ENCODE results near the gene IDH3B.

IDH3B gene

GRCh38 chr20:2619337-2619736, 44.7 kb downstream of the IDH3B start:
- TF ChIP-seq CTCF (IDR thresholded peaks at IDR 0.05; ENCODE audit: low read depth, low read length, missing control alignments) = no peak
- in situ Hi-C loops (cut with HindIII; ENCODE audit: low sequenced_read_pairs) = no loop called here
- no peak for DNase-seq (ENCODE audit: low read depth)
- no peak overlapping the region for H3K4me3 ChIP-seq (ENCODE audit: low read depth, low read length)

- no peak for DNase-seq (ENCODE audit: low read depth)
- in situ Hi-C loops (cut with HindIII; ENCODE audit: low sequenced_read_pairs) = no loop called here
- no peak overlapping the region for H3K4me3 ChIP-seq (ENCODE audit: low read depth, low read length)
- TF ChIP-seq CTCF (IDR thresholded peaks at IDR 0.05; ENCODE audit: low read depth, low read length, missing control alignments) = no peak
These were observed 45.2 kb downstream of the IDH3B start for GRCh38 chr20:2618815-2619214.

GRCh38 chr20:2617099-2617714, 46.8 kb downstream of the IDH3B start:
- in situ Hi-C loops (cut with HindIII; ENCODE audit: low sequenced_read_pairs) = no loop called here
- TF ChIP-seq CTCF (IDR thresholded peaks at IDR 0.05; ENCODE audit: low read depth, low read length, missing control alignments) = no peak
- no peak overlapping the region for H3K4me3 ChIP-seq (ENCODE audit: low read depth, low read length)
- no peak for DNase-seq (ENCODE audit: low read depth)

- TF ChIP-seq CTCF (IDR thresholded peaks at IDR 0.05; ENCODE audit: low read depth, low read length, missing control alignments) = no peak
- in situ Hi-C loops (cut with HindIII; ENCODE audit: low sequenced_read_pairs) = no loop called here
- no peak overlapping the region for H3K4me3 ChIP-seq (ENCODE audit: low read depth, low read length)
- peak; percentile 11 for DNase-seq (ENCODE audit: low read depth)
These were observed 47.4 kb downstream of the IDH3B start for GRCh38 chr20:2616634-2617033.

GRCh38 chr20:2612073-2612472, 51.9 kb downstream of the IDH3B start:
- H3K4me3 ChIP-seq (ENCODE audit: low read depth, low read length) = no peak overlapping the region
- no peak for TF ChIP-seq CTCF (IDR thresholded peaks at IDR 0.05; ENCODE audit: low read depth, low read length, missing control alignments)
- in situ Hi-C loops (cut with HindIII; ENCODE audit: low sequenced_read_pairs) = no loop called here

GRCh38 chr20:2610941-2611720, 52.9 kb downstream of the IDH3B start:
- no peak overlapping the region for H3K4me3 ChIP-seq (ENCODE audit: low read depth, low read length)
- DNase-seq (ENCODE audit: low read depth) = no peak
- in situ Hi-C loops (cut with HindIII; ENCODE audit: low sequenced_read_pairs) = no loop called here
- no peak for TF ChIP-seq CTCF (IDR thresholded peaks at IDR 0.05; ENCODE audit: low read depth, low read length, missing control alignments)

More at GRCh38 chr20:2612073-2612472, 51.9 kb downstream of the IDH3B start:
- no peak for DNase-seq (ENCODE audit: low read depth)

Measured in astrocyte of the cerebellum (primary cell).